BLaER1 (cell line): ENCODE results near the gene RARS2.
"Not testable (repeated sequence)": the region's sequence is repeated elsewhere in the genome, so short reads cannot be mapped to it uniquely, and the experiment has no call there.

Experiments used
- H3K27ac ChIP-seq: shearing (Covaris generic); formaldehyde crosslinking; 2 replicates; pipeline ENCODE4 v1.8.1; 2022
- H3K27me3 ChIP-seq: shearing (Covaris generic); formaldehyde crosslinking; 2 replicates; pipeline ENCODE4 v1.8.1; 2022
- H3K36me3 ChIP-seq: shearing (Covaris generic); formaldehyde crosslinking; 2 replicates; pipeline ENCODE4 v1.8.1; 2022
- H3K4me1 ChIP-seq: shearing (Covaris generic); formaldehyde crosslinking; 2 replicates; pipeline ENCODE4 v1.8.1; 2022
- H3K4me2 ChIP-seq: shearing (Covaris generic); formaldehyde crosslinking; 2 replicates; pipeline ENCODE4 v1.8.1; 2022
- H3K4me3 ChIP-seq: shearing (Covaris generic); formaldehyde crosslinking; 2 replicates; pipeline ENCODE4 v1.8.1; 2022
- H3K9ac ChIP-seq: shearing (Covaris generic); formaldehyde crosslinking; 2 replicates; pipeline ENCODE4 v1.8.1; 2022
- H3K9me3 ChIP-seq: shearing (Covaris generic); formaldehyde crosslinking; 2 replicates; pipeline ENCODE4 v1.8.1; 2022
- H4K20me1 ChIP-seq: shearing (Covaris generic); formaldehyde crosslinking; 2 replicates; pipeline ENCODE4 v1.8.1; 2022
- Cebpa-rat ChIP-seq: shearing (Covaris generic); IDR thresholded peaks from 2 replicates; pipeline ENCODE4 v1.8.1; 2022

Gene RARS2

GRCh38 chr6:87522686-87523085 lies 67.1 kb downstream of the RARS2 start:
- no peak overlapping the region for H3K27ac ChIP-seq
- no peaks in the 10 kb centered on the region for H4K20me1 ChIP-seq
- no peak overlapping the region for H3K4me2 ChIP-seq
- H3K4me1 ChIP-seq: no peaks in the 10 kb centered on the region
- no peak for TF ChIP-seq Cebpa-rat
- H3K36me3 ChIP-seq: peaks cover 18% of the 10 kb centered on the region
- no peak overlapping the region for H3K4me3 ChIP-seq
- no peak overlapping the region for H3K9ac ChIP-seq
- H3K9me3 ChIP-seq: no peaks in the 10 kb centered on the region
- no peaks in the 10 kb centered on the region for H3K27me3 ChIP-seq

- TF ChIP-seq Cebpa-rat: no peak
- Histone ChIP-seq H4K20me1 (no peaks in the 10 kb centered on the region), H3K4me3 (no peak overlapping the region), H3K9me3 (no peaks in the 10 kb centered on the region), H3K36me3 (peaks cover 16% of the 10 kb centered on the region), H3K27me3 (no peaks in the 10 kb centered on the region), H3K27ac (no peak overlapping the region), H3K9ac (no peak overlapping the region), H3K4me1 (0 out of 2 replicates have a peak, but pooled peaks cover 5% of the 10 kb centered on the region), H3K4me2 (no peak overlapping the region)
Measured at GRCh38 chr6:87518453-87518852, 71.3 kb downstream of the RARS2 start.

DNA sequence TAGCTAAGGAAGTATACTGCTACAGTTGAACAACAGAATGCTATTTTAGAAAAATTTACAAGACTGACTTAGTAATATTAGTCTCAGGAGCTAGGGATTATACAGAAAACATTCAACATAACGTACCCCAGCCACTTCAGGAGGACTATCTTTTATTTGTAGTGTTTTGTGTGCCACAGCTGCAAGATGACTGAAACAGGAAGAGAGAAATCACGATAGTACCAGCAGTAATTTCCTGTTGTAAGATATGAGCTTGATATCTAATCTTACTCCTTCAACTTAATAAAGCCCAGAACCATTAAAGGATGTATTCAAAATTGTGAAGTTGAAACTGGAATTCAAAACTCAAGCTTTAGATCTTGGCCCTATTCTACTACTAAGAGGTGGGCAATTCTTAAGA lies 75.0 kb downstream of the RARS2 start:
- Histone ChIP-seq H3K4me2 (no peak overlapping the region), H3K4me1 (0 out of 2 replicates have a peak, but pooled peaks cover 5% of the 10 kb centered on the region), H3K27me3 (no peaks in the 10 kb centered on the region), H3K36me3 (peaks cover 20% of the 10 kb centered on the region), H3K9ac (no peak overlapping the region), H4K20me1 (no peaks in the 10 kb centered on the region), H3K4me3 (no peak overlapping the region), H3K9me3 (no peaks in the 10 kb centered on the region), H3K27ac (no peak overlapping the region)
- no peak for TF ChIP-seq Cebpa-rat

DNA sequence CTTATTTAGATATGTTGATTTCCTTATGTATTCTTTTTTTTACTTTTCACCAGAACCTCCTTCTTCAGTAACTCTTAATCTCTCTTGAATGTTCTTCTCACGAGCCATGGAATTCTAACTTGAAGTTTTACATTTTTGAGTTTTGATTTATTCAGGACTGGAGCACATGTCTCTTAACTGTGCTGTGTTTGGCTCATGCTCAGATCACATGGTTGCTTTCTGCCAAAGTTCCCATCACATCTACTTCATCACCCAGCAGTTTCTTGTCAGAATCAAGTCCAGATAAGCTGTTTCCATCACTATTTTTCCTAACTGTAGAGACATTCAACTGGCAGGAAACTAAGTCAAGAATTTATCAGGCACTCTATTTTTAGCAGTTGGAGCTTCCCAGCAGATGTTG lies 85.3 kb downstream of the RARS2 start:
- Histone ChIP-seq H3K9ac (no peak overlapping the region), H3K36me3 (peaks cover 19% of the 10 kb centered on the region), H3K4me3 (no peak overlapping the region), H4K20me1 (no peaks in the 10 kb centered on the region), H3K4me1 (no peaks in the 10 kb centered on the region), H3K27me3 (no peaks in the 10 kb centered on the region), H3K27ac (no peak overlapping the region), H3K9me3 (no peaks in the 10 kb centered on the region), H3K4me2 (no peak overlapping the region)
- TF ChIP-seq Cebpa-rat: no peak

- no peak for TF ChIP-seq Cebpa-rat
- Histone ChIP-seq H3K4me3 (no peak overlapping the region), H3K9me3 (no peaks in the 10 kb centered on the region), H3K9ac (no peak overlapping the region), H4K20me1 (no peaks in the 10 kb centered on the region), H3K4me2 (no peak overlapping the region), H3K36me3 (peaks cover 19% of the 10 kb centered on the region), H3K27ac (no peak overlapping the region), H3K27me3 (no peaks in the 10 kb centered on the region), H3K4me1 (no peaks in the 10 kb centered on the region)
Measured at GRCh38 chr6:87501809-87502572, 87.8 kb downstream of the RARS2 start.

GRCh38 chr6:87498048-87498447 lies 91.7 kb downstream of the RARS2 start:
- Histone ChIP-seq H3K9ac (no peak overlapping the region), H3K27ac (no peak overlapping the region), H4K20me1 (no peaks in the 10 kb centered on the region), H3K27me3 (no peaks in the 10 kb centered on the region), H3K9me3 (no peaks in the 10 kb centered on the region), H3K4me1 (no peaks in the 10 kb centered on the region), H3K4me3 (no peak overlapping the region), H3K36me3 (peaks cover 18% of the 10 kb centered on the region), H3K4me2 (no peak overlapping the region)
- no peak for TF ChIP-seq Cebpa-rat

- TF ChIP-seq Cebpa-rat: no peak
- no peaks in the 10 kb centered on the region for H3K9me3 ChIP-seq
- H3K9ac ChIP-seq: no peak overlapping the region
- no peak overlapping the region for H3K27ac ChIP-seq
- no peak overlapping the region for H3K4me3 ChIP-seq
- H4K20me1 ChIP-seq: no peaks in the 10 kb centered on the region
- 0 out of 2 replicates have a peak, but pooled peaks cover 6% of the 10 kb centered on the region for H3K36me3 ChIP-seq
- no peak overlapping the region for H3K4me2 ChIP-seq
- no peaks in the 10 kb centered on the region for H3K4me1 ChIP-seq
- no peaks in the 10 kb centered on the region for H3K27me3 ChIP-seq
Measured at GRCh38 chr6:87494761-87495422, 94.9 kb downstream of the RARS2 start.

- not testable (repeated sequence) for H4K20me1 ChIP-seq, H3K4me1 ChIP-seq, H3K9me3 ChIP-seq, H3K4me3 ChIP-seq, H3K4me2 ChIP-seq, H3K27ac ChIP-seq, H3K9ac ChIP-seq, H3K36me3 ChIP-seq, H3K27me3 ChIP-seq
Measured at GRCh38 chr6:87489326-87489725, 100.5 kb downstream of the RARS2 start.

- H3K4me3 ChIP-seq: no peak overlapping the region
- no peak overlapping the region for H3K27ac ChIP-seq
- no peaks in the 10 kb centered on the region for H3K9me3 ChIP-seq
- H4K20me1 ChIP-seq: no peaks in the 10 kb centered on the region
- no peak overlapping the region for H3K4me2 ChIP-seq
- no peak overlapping the region for H3K9ac ChIP-seq
- peaks cover 8% of the 10 kb centered on the region; the same call in 1 of the 2 replicates for H3K4me1 ChIP-seq
- no peak for TF ChIP-seq Cebpa-rat
- H3K27me3 ChIP-seq: no peaks in the 10 kb centered on the region
- H3K36me3 ChIP-seq: 0 out of 2 replicates have a peak, but pooled peaks cover 1% of the 10 kb centered on the region
Measured at GRCh38 chr6:87487555-87487954, 102.2 kb downstream of the RARS2 start.

GRCh38 chr6:87484491-87484890 lies 105.3 kb downstream of the RARS2 start:
- Histone ChIP-seq H3K4me2 (no peak overlapping the region), H3K9ac (no peak overlapping the region), H3K36me3 (no peaks in the 10 kb centered on the region; the same call in 1 of the 2 replicates), H3K4me3 (no peak overlapping the region), H4K20me1 (no peaks in the 10 kb centered on the region), H3K27me3 (no peaks in the 10 kb centered on the region), H3K4me1 (peaks cover 8% of the 10 kb centered on the region; the same call in 1 of the 2 replicates), H3K27ac (no peak overlapping the region), H3K9me3 (no peaks in the 10 kb centered on the region)
- TF ChIP-seq Cebpa-rat: no peak
